GM18870 (cell line): ENCODE results near the gene EIF4B.
A peak's percentile ranks its signal among the peaks of the same experiment; 100 is the strongest.

ENCODE experiments used
- ATAC-seq: cut with Tn5 transposase; IDR thresholded peaks from one replicate; pipeline ENCODE4 v1.9.1; 2021; ENCODE audit warnings: moderate library complexity; ENCODE audit not compliant: unreplicated experiment

The EIF4B gene

DNA sequence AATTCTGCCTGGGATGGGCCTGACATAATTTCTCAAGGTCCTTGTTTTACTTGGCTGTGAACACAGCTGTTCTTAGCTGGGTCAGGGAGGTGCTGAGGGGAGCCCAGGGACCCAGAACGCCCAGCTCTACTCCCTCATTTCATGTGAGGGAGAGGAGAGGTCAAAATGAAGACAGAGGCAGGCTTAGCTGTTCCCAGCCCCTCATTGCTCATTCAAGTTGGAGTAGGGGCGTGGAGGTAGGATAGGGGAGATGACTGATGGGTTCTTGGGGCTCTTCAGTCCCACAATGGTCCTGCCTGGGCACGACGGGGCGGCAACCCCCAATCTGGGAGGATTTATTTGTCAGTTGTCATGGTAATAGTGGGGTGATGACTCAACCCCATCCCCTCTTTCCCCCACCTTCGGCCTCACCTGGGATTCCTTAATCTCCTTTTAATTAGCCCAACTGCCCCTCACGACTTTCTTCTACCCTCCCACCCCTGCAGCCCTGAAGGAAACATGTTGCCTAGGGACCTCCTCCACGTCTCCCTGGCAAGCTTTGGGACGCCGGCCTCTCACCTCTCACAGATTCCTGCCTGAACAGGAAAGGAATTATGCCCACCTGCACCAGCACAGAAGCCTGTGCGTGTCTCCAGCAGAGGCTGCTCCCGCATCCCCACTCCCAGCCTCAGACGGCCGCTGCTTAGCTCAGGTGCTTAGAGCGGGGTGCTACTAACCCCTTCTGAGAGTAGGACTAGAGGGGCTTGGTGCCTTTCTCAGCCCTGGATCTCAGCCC is 62.7 kb downstream of the EIF4B start:
- ATAC-seq: no peak

DNA sequence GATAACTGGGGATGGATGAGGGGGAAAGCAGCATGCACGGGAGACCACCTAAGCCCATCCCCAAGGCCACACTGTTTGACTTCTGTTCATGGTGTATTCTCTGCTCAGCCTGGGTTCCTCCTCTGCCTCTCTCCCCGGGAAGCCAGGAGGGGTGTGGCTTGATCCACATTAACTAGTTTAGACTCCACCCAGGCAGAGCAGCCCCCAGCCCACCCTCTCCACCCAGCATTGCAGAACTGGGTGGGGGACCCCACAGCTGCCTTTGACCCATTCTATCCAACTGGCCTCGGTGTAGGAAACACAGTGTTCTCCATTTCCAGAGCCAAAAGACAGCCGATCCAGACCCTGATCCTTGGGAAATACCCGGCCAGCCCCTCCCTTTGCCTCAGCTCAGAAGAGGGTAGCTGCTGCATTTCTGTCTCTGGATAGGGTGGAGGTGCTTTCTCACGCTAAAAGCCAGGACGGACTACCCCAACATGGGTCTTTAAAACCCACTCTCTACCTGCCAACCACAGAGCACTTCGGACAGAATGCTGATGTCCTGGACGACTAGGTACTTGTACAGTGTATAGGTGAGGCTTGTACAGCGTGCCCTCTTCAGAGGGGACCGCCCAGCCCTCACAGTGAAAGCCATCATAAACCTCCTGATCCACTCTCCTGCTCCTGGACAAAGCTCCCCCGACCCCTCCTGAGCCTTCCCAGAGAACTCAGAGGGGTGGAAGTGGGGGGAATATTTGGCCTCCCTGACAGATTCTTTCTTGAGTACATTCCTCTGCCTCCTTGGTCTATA is 63.6 kb downstream of the EIF4B start:
- ATAC-seq: no peak

DNA sequence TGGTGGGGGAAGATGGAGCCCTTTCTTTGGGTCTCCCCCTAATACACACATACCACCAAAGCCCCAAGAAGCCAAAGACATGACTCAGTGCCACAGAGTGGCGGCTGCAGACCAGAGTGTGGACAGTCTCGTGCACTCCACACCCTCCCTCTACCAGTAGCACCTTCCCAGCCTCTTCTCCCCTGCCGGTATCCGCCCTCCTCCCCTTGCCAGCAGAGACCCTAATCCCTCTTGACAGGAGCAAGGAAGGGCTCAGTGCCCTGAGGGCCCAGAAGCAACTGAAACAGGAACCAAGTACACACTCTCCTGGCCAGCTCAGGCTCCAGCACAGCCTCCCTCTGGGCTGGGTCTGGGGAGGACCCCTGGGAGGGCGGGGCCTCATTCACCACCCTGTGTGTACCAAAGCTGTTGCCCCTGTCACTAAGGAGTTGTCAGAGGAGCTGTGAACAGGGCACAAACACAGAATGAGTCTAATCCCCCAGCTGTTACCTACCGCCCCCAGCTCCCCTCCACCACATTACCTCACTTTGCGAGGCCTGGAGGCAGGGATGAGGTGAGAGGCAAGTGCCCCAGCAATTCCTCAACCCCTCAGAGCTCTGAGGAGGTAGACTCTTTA is 64.7 kb downstream of the EIF4B start:
- ATAC-seq: no peak

DNA sequence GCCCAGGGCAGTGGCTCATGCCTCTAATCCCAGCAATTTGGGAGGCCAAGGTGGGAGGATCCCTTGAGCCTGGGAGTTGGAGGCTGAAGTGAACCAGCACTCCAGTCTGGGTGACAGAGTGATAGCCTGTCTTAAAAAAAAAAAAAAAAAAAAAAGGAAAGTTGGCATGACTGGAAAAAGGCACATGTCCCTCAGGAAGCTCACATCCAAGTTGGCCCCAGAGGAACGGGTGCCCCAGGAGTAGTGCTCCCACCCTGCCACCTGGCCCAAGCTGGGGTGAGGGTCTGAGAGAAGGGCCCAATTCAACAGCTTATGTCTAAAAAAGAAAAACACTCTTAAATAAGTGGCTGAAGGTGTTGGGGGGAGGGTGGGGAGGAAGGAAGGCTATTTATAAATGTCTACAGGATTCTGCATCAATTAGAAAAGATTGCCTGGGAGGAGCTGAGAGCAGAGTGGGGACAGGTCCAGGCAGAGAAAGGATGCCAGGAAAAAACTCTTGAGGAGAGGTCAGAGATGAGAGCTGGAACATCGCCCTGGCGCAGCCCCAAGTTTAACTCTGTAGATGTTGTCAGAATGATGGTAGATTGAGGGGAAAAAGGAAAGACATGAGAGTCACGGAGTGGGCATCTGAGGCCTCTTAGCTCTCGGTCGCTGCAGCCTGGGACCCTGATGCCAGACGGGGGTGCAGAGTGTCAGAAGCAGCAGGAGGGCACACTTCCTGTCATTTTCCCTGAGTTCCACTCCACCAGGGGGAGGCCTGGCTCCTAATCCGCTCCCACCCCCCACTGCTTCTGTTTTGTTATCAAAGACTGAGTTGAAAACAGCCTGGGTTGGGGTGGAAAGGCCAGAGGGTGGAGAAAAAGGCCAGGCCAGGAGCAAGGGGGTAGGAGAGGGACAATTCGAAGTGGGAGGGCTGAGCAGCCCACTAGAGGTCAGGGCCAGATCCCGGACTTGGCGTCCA is 65.6 kb downstream of the EIF4B start:
- no peak for ATAC-seq

DNA sequence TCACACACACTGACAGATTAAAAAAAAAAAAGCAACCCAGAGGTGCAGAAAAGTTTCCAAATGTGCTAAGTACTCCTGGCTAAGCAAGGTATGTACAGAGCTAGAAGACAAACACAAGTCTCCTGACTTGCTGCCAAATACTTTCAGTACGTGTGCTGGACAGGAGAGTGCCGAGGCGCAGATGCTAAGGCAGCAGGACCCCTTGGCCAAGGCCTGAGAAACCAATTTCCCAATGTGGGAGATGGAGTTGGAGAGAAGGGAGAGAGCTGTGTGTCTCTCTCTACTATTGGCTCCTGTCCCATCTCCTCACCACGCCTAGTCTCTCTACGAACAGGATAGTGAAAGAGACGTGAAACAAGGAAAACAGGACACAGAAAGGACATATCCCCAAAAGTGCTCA is 67.6 kb downstream of the EIF4B start:
- no peak for ATAC-seq

DNA sequence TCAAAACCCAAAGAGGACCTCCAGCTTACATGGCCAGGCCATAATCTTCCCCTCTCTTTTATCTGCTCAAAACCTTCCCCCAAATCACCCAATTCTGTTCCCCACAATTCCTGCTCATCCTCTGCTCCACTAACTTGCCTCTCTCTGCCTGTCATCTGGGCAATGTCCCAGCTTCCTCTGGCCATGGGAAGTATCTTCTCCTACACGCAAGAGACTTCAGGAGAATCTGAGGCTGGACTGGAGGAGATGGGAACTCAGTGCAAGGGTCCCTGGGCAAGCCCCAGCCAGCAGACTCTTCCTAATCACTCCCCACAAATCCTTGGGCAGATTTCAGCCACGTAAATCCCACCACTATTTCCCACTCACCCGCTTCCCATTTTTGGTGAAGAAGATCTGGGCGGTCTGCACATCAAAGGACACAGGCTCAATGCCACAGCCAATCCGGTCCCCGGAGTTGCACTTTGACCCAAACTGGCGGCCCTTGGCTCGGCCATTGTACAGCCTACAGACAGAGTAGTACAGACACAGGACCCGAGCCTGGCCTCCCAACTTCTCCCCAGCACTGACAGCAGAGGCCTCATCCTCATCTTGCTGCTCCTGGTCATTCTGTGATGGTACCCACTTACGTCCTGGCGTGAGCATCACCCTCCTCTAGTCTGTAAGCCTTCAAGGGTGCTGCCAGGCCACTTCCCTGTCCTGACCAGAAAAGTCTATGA is 68.2 kb downstream of the EIF4B start:
- no peak for ATAC-seq

DNA sequence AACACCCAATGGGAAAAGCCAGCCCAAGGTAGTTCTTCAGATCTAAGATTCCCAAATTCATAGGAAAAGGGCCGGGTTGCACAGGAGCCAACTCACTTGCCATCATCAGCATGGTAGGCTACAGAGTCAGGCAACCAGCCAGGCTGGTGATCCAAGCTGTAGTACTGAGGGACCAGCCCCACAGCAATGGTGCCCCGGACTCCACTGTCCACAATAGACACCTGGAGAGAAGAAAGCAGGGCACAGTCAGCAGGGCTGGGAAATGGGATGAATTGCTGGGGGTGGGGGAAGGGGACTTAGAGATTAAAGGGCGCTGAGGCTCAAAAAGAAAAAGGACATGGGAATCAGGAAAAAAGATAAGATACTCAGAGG is 68.7 kb downstream of the EIF4B start:
- no peak for ATAC-seq

DNA sequence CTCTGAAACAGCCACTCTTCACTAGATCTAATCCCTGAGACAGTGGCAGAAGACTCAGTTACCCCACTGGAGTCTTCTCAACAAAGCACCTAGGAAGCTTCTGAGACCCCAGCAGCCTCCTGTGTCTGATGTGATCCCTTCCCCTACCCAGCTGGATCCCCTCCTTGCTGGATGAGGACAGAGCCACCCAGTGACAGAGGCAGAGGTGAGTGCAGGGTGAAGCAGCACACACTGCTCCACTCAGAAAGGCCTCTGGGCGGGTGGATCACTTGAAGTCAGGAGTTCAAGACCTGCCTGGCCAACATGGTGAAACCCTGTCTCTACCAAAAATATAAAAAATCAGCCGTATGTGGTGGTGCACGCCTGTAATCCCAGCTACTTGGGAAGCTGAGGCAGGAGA is 70.2 kb downstream of the EIF4B start:
- ATAC-seq: no peak

DNA sequence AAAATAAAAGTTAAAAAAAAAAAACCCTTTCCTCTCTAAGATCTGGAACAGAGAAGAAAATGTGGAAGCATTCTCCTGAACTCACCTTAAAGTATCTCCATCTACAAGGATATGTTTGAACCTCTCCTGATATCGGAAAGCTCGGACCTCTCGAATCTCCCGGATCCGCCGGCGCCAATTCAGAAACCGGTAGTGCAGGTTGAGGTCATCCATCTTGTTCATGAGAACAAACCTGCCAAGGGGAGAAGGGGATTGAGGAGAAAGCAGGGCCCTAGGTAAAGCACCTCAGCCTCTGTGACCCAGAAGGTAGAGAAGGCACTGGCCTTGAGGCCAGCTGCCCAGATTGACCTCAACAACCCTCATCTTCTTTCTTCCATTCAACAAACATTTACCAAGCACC is 70.8 kb downstream of the EIF4B start:
- no peak for ATAC-seq

DNA sequence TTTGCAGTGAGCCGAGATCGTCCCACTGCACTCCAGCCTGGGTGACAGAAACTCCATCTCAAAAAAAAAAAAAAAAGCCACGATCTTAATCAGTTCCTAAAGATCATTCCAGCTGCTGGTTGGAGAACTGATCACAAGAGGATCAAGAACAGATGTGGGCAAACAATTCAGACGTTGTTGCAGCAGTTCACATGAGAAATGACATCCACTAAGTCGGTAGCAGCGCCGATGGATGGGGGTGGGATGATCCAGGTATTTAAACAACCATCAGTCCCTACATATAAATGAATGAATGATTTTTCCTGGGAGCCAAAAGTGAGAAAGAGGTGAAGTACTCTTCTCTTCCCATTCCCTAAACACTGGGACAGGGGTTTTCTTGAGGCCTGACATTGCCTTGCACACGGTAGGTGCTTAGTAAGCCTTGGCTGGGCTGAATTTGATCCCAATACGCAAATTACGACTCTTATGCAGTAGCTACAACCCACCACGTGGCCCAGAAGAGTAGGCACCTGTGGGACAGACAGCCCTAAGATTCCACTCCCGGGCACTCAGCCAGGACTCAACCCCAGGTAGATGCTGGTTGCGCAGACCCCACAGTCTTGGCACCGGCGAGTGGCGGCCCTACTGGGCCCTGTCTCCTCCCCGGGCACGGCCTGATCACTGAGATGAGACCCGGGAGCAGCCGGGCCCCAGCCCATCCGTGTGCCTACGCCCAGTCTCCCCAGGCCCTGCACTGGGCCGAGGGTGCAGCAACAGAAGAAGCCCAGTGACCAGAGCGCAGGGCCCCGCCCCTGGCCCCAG is 72.4 kb downstream of the EIF4B start:
- peak; percentile 26 for ATAC-seq

DNA sequence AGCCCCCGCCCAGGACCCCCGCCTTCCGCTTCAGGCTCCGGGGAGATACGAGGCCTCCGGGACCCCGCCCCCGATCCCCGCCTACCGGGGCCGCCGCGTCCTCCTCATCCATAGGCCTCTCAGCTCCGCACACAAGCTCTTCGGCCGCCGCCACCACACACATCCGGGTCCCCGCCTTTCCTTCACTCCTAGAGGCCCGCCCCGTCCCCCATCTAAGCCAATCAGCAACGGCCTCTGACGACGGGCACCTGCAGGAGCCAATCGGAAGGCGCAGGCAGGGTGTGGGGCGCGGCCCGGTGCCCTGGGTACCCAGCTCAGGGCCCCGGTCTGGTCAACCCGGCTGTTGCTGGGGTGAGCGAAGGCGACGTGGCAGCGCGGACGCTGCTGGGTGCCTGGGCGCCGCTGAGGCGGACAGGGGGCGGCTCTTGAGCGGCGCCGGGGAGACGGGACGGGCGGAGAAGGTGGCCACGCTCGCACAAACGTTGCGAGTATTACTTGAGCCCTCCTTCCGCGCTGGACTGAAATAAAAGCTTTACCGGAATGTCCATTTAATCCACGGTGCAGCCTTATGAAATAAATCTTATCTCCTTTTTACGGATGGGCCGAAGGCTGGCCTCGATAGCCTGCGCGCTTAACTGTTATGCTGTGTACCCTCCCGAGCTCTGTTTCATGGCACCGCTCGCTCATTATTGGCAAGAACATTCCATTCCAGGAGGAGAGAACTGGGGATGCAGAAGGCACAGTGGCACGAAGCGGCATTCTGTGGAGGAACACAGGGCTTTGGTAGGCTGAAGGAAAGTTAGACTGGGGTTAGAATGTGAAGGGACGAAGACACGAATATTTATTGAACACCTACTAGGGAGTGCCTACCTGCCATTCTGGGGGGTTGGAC is 73.2 kb downstream of the EIF4B start, which contains the start of gene SPRYD3:
TSS of gene SPRYD3 (minus strand) at position 165 of the 892 bp plus-strand sequence. CDS start at position 108, 57 bp downstream.
- peak; percentile 82 for ATAC-seq

DNA sequence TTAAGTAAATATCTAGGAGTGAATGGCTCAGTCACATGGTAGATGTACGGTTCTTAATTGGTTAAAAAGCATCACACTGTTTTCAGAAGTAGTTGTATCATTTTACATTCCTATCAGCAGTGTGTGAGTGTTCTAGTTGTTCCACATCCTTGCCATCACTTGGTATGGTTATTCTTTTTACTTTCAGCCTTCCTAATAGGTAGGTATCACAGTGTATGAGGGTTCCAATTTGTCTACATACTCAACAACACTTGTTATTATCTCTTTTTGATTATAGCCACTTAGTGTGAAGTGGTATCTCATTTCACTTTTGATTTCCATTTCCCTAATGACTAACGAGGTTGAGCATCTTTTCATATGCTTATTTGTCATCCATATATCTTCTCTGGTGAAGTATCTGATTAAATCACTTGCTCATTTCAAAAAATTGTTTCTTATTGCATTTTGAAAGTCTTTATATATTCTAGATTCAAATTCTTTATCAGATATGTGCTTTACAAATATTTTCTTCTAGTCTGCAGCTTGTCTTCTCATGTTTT is 76.5 kb downstream of the EIF4B start:
- ATAC-seq: no peak

DNA sequence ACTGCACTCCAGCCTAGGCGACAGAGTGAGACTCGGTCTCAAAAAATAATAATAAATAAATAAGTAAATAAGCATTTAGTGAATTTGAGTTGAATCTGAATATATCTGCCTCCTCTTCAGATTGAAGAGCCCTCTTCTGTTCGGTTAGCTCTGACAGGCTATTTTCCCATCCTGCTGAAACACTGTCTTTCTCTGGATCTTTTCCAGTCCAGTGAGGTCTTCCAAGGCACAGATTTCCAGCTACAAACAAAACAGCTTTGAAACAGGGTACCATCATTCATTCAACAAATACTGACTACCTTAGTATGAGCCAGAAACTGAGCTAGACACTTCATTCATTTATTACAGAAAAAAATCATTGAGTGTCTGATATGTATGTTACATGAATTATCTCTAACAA is 80.1 kb downstream of the EIF4B start:
- no peak for ATAC-seq

DNA sequence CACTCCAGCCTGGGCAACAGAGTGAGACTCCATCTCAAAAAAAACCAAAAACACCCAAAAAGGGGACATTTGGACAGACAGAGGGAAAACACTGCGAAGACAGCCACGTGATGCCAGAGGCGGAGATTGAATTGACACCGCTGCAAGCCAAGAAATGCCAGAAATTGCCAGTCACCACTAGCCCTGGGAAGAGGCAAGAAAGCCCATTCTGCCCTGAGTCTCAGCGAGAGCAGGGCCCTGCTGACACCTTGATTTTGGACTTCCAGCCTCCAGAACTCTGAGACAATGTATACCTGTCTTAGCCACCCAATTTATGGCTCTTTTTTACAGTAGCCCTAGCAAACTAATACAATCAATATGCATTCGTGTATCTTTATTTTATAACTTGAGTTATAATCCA is 83.8 kb downstream of the EIF4B start:
- ATAC-seq: no peak

DNA sequence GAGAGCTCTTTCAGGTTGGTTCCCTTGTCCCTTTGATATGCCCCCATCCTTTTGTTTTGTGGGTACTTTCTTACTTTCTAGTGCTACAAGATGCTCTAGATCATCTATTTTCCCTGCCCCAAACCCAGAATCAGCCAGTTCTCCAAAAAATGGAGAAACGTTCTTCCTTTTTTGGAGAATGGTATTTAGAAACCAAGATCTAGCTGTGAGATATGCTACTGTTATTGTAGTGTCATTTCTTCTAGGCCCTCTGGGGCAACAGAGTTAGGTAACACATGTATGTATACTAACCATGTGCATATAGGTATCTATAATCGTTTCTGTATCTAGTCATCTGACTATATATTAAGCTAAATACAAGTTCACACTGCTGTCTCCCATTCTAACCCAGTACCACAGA is 84.3 kb downstream of the EIF4B start:
- no peak for ATAC-seq

DNA sequence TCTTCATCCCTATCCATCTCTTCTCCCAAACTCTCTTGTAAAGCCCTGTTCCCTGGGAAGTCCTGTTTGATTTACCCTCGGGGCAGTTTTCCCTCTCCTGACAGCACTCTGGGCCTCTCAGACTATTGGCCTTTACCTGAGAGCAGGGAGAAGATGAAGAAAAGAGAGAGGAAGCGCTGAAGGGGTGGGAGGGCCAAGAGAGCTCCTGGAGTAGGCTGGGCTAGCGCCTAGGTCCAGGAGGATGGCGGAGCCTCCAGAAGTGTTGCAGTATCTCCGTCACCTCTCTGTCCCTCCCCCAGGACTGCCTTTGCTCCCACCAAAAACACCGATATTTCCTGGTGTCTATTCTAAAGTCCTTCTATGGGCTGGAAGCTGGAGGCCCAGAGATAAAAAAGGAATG is 85.5 kb downstream of the EIF4B start:
- no peak for ATAC-seq
